AG04450 (cell line): Measurements from ENCODE around the gene ZFAND5. TPM values are rescaled to one million over a fixed set of nuclear protein-coding genes. Genes with fewer than 3 reads are reported as not detected.
A peak's percentile ranks its signal among the peaks of the same experiment; 100 is the strongest.

Experiments used
- CTCF ChIA-PET: fragments of 300-600, 350-600 bp; formaldehyde crosslinking; extraction: SDS; loops from one replicate; lab custom pipeline; 2022; ENCODE audit warnings: antibody characterized with exemption, inconsistent platforms; lab: Charles Lee
- POLR2A ChIA-PET: fragments of 350-600 bp; formaldehyde crosslinking; extraction: SDS; loops from one replicate; lab custom pipeline; 2021; ENCODE audit warnings: antibody characterized with exemption, inconsistent platforms; lab: Yijun Ruan, JAX
- DNase-seq: peaks from one replicate; pipeline ENCODE4 v3.0.0-alpha.2; 2011; ENCODE audit warnings: low read depth, low spot score
- H3K27ac ChIP-seq: one replicate; pipeline ENCODE4 v1.5.1; 2012; ENCODE audit warnings: low read depth, low read length, control low read depth
- H3K27me3 ChIP-seq: one replicate; pipeline ENCODE4 v1.6.0; 2012; ENCODE audit warnings: low read length; ENCODE audit not compliant: control insufficient read depth, insufficient read depth
- H3K4me3 ChIP-seq: 2 replicates; pipeline ENCODE4 v1.5.1; 2011; ENCODE audit warnings: mild to moderate bottlenecking, low read depth, low read length, control low read depth
- H3K9me3 ChIP-seq: 2 replicates; pipeline ENCODE4 v1.5.1; 2012; ENCODE audit warnings: low read length; ENCODE audit not compliant: control insufficient read depth, insufficient read depth
- polyA plus RNA-seq: library from polyadenylated mRNA; depleted of rRNA; stranded (reverse); fragments of >200 nt; gene quantifications from 2 replicates; pipeline ENCODE4 v1.2.3, GENCODE V29; 2011
- TF ChIP-seq, protein P1 (sequence below): IDR thresholded peaks from 2 replicates; pipeline ENCODE4 v1.5.1; 2011; ENCODE audit warnings: low read depth, low read length, control low read depth, inconsistent platforms

The ZFAND5 gene
- polyA plus RNA-seq, 1 experiment: 195 TPM

DNA sequence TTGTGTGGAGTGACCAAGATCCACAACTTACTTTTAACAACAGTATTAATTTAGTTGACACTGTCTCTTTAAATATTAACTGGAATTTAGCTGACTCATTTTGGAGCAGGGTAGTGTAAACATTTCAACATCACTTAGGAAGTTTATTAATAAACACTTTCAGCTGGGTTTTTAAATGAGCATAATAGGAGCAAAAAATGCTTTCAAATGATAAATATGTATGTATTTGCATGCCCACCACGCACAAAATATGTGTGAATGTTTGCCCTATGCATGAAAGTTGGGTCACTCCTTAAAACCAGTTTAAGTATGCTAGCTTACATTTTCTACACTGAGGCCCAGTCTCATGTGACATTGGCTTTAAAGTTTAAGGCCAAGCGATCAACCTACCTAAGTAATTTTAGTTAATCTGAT is 2.9 kb downstream of the ZFAND5 start:
- DNase-seq: no peak
- CTCF ChIA-PET: interaction anchor here (0.8 to 3.9 kb wide), 9 partner anchors 36 to 460 kb away, joined by 3 to 23 read pairs (median 6); no protein-coding TSS in a partner anchor
- Histone ChIP-seq H3K4me3 (peak overlapping the region; percentile 67), H3K9me3 (no peaks in the 10 kb centered on the region), H3K27ac (peak overlapping the region; percentile 69), H3K27me3 (no peaks in the 10 kb centered on the region)
- TF ChIP-seq, protein P1, sequence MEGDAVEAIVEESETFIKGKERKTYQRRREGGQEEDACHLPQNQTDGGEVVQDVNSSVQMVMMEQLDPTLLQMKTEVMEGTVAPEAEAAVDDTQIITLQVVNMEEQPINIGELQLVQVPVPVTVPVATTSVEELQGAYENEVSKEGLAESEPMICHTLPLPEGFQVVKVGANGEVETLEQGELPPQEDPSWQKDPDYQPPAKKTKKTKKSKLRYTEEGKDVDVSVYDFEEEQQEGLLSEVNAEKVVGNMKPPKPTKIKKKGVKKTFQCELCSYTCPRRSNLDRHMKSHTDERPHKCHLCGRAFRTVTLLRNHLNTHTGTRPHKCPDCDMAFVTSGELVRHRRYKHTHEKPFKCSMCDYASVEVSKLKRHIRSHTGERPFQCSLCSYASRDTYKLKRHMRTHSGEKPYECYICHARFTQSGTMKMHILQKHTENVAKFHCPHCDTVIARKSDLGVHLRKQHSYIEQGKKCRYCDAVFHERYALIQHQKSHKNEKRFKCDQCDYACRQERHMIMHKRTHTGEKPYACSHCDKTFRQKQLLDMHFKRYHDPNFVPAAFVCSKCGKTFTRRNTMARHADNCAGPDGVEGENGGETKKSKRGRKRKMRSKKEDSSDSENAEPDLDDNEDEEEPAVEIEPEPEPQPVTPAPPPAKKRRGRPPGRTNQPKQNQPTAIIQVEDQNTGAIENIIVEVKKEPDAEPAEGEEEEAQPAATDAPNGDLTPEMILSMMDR: no peak
- POLR2A ChIA-PET: interaction anchor here (0.6 to 1.6 kb wide), 5 partner anchors 35 to 224 kb away, joined by 3 to 4 read pairs (median 4); no protein-coding TSS in a partner anchor

DNA sequence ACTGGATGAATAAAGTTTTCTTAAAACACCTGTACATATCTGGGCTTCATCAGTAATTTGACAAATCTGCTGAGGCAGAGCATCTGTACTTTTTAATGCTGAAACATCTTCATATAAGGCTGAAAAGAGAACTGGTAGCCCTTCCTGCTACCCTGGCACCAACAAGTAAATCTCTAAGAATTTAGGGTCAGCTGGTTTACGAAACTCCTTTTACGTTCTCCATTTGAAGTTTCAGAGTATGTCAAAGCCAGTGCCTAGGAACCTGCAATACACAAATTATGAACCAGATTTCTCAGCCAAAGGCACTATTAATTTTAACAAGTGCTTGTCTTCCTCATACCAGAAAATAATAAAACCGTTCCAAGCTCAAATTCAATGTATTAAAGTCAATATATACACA is 3.8 kb downstream of the ZFAND5 start:
- Histone ChIP-seq H3K27me3 (no peaks in the 10 kb centered on the region), H3K4me3 (peak overlapping the region; percentile 67), H3K9me3 (no peaks in the 10 kb centered on the region), H3K27ac (no peak overlapping the region)
- TF ChIP-seq, protein P1: no peak
- no peak for DNase-seq
- ChIA-PET CTCF (interaction anchor here (1.1 to 3.9 kb wide), 4 partner anchors 69 to 392 kb away, joined by 4 to 23 read pairs (median 7); no protein-coding TSS in a partner anchor), POLR2A (interaction anchor here (0.7 kb wide), 1 partner anchor 22 kb away, joined by 3 read pairs; no protein-coding TSS in a partner anchor)

- peak overlapping the region; percentile 67 for H3K4me3 ChIP-seq
- DNase-seq: no peak
- H3K27me3 ChIP-seq: no peaks in the 10 kb centered on the region
- no peak overlapping the region for H3K27ac ChIP-seq
- no peaks in the 10 kb centered on the region for H3K9me3 ChIP-seq
- CTCF ChIA-PET: interaction anchor here (1.1 to 3.9 kb wide), 3 partner anchors 230 to 393 kb away, joined by 4 to 23 read pairs (median 6); no protein-coding TSS in a partner anchor
- POLR2A ChIA-PET: no interaction called here
- TF ChIP-seq, protein P1: no peak
Measured at GRCh38 chr9:72360324-72360723, 4.7 kb downstream of the ZFAND5 start.

- H3K9me3 ChIP-seq: no peaks in the 10 kb centered on the region
- TF ChIP-seq, protein P1: no peak
- no peak for DNase-seq
- no peak overlapping the region for H3K27ac ChIP-seq
- H3K27me3 ChIP-seq: no peaks in the 10 kb centered on the region
- no peak overlapping the region for H3K4me3 ChIP-seq
- CTCF ChIA-PET: interaction anchor here (0.7 to 1.9 kb wide), 4 partner anchors 75 to 235 kb away, joined by 3 to 16 read pairs (median 4); no protein-coding TSS in a partner anchor
- POLR2A ChIA-PET: interaction anchor here (0.9 kb wide), 1 partner anchor 9 kb away, joined by 6 read pairs; the partner anchor contains the start of gene ZFAND5
Measured at GRCh38 chr9:72356041-72356582, 8.9 kb downstream of the ZFAND5 start.

GRCh38 chr9:72355153-72355552 is 9.9 kb downstream of the ZFAND5 start:
- Histone ChIP-seq H3K27me3 (no peaks in the 10 kb centered on the region), H3K9me3 (no peaks in the 10 kb centered on the region), H3K4me3 (no peak overlapping the region), H3K27ac (no peak overlapping the region)
- POLR2A ChIA-PET: no interaction called here
- no peak for DNase-seq
- CTCF ChIA-PET: interaction anchor here (0.6 to 1.4 kb wide), 3 partner anchors 74 to 345 kb away, joined by 3 read pairs; no protein-coding TSS in a partner anchor
- TF ChIP-seq, protein P1: no peak
